DMS 273 (cell line): ENCODE results near the gene LTBP1.

Source experiments
- DNase-seq: peaks from one replicate; lab custom pipeline; 2025; ENCODE audit not compliant: unreplicated experiment; lab: John Stamatoyannopoulos, UW

The LTBP1 gene

GRCh38 chr2:33002863-33003262 lies 56.1 kb downstream of the LTBP1 start:
- DNase-seq, result no peak

DNA sequence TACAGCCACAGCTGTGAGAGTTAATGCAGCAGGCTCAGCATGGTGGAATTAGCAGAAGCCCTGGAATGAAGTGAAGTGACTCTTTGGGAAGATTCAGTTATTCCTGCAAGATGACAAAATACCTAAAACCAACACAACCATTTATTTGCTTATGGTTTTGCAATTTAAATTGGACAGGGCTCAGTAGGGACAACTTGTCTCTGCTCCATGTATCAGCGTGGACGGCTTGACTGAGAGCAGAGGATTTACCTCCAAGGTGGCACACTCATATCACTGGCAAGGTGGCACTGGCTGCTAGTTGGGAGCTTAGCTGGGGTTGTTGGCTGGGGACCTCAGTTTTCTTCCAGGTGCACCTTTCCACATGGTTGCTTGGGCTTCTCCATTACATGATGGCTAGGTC lies 58.3 kb downstream of the LTBP1 start:
- DNase-seq, result no peak

- no peak for DNase-seq
Measured at GRCh38 chr2:33008716-33009115, 62.0 kb downstream of the LTBP1 start.

GRCh38 chr2:33009249-33009648 lies 62.5 kb downstream of the LTBP1 start:
- no peak for DNase-seq

- no peak for DNase-seq
Measured at GRCh38 chr2:33011373-33011772, 64.6 kb downstream of the LTBP1 start.

DNA sequence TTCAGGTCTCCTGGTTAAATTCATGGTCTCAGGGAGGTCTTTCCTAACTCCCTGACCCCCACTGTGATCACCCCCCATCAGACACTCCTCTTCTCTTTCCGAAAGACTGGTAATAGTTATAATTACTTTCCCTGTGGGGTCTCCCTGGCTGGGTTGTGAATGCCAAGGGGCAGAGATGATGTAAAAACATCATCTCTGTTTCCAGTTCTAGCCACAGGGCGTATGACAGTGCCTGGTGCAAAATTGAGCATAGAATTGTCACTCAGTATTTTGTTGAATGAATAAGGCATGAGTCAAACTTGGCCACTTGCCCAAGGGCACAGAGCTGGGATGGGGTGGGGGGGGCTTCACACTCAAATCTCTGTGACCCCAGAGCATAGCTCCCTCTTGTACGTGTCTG lies 65.2 kb downstream of the LTBP1 start:
- no peak for DNase-seq

GRCh38 chr2:33013684-33014110 lies 66.9 kb downstream of the LTBP1 start:
- DNase-seq, result no peak

GRCh38 chr2:33014268-33014667 lies 67.5 kb downstream of the LTBP1 start:
- DNase-seq, result peak; percentile 31

- DNase-seq, result no peak
Measured at GRCh38 chr2:33015421-33016142, 68.8 kb downstream of the LTBP1 start.

DNA sequence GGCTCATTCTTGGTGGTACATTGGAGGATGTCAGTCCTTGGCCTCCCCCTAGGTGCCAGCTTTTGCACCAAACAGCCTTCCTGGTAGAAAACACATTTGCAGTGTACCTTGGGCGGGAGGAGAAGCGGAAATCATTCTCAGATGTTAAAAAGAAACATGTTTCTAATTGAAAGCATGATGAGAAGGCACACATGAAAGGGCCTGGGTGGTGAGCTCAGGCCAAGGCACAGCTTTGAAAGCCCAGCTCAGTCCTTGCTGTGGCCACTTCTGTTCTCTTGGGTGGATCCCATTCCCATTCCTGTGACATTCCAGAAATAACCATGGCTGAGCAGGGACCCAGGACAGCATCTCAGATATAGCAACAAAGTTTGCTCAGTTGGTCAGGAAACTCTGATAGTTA lies 71.5 kb downstream of the LTBP1 start:
- DNase-seq, result no peak

DNA sequence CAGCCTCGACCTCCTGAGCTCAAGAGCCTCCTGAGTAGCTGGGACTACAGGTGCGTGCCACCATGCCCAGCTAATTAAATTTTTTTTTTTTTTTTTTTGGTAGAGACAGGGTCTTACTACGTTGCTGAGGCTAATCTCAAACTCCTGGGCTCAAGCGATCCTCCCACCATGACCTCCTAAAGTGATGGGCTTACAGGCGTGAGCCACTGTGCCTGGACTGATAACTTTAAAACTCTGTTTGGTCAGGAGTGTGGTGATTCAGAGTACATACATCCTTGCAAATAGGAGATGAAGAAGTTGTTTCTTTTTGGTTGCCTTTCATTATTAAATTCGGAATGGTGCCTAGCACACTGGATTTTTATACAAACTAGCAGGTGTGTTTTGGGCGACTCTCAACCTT lies 73.0 kb downstream of the LTBP1 start:
- DNase-seq, result no peak

DNA sequence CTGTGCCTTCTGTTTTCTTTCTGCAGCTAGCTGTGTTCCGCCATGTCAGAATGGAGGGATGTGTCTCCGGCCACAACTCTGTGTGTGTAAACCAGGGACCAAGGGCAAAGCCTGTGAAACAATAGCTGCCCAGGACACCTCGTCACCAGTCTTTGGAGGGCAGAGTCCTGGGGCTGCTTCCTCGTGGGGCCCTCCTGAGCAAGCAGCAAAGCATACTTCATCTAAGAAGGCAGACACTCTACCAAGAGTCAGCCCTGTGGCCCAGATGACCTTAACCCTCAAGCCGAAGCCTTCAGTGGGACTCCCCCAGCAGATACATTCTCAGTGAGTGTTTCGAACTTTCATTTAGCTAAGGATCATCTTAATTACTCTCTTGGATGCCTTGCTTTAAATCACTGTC lies 74.1 kb downstream of the LTBP1 start:
- DNase-seq, result no peak

DNA sequence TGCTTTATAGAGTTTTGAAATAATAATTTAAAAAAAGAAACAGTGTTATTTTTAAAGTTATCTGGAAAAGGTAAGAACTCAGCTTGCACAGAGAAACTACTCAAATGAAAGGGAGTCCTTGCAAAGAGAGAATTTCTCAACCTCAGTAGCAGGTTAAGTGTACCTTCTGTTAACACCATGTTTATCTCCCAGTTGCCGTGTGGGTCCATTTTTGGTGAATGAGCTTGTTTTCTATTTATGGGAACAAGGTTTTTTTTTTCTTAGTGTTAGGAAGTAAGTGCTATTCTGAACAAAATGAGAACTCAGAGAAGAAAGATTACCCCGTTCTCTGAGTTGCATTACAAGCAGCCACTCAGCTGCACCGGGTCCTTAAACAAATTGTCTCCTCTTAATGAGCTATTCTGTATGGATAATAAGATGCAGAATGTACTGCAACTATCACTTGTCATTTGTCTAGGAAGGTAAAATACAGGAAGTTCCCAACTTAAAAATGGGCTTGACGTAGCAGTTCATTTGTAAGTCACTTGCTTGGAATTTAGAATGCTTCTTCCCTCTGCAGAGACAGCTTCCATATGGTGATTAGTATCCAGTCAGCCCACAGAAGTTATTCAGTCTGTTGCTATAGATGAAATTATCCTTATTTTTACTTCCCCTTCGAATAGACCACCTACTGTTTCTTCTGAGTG lies 74.9 kb downstream of the LTBP1 start:
- no peak for DNase-seq

- no peak for DNase-seq
Measured at GRCh38 chr2:33022395-33022985, 75.7 kb downstream of the LTBP1 start.

- DNase-seq, result no peak
Measured at GRCh38 chr2:33022989-33023727, 76.4 kb downstream of the LTBP1 start.

- DNase-seq, result no peak
Measured at GRCh38 chr2:33023728-33024500, 77.2 kb downstream of the LTBP1 start.

DNA sequence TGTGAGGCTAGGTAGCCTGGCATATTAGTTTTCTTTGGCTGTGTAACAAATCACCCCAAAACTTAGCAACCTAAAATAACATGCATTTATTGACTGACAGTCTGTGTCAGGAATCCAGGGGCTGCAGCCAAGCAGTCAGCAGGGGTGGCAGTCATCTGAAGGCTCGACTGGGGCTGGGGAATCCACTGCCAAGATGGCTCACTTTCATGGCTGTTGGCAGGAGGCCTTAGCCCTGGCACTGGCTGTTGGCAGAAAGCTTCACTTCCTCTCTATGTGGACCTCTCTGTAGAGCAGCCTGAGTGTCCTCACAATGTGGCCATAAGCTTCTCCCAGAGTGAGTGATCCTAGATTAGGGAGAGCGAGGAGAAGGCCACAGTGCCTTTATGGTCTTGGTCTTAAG lies 78.0 kb downstream of the LTBP1 start:
- DNase-seq, result no peak

DNA sequence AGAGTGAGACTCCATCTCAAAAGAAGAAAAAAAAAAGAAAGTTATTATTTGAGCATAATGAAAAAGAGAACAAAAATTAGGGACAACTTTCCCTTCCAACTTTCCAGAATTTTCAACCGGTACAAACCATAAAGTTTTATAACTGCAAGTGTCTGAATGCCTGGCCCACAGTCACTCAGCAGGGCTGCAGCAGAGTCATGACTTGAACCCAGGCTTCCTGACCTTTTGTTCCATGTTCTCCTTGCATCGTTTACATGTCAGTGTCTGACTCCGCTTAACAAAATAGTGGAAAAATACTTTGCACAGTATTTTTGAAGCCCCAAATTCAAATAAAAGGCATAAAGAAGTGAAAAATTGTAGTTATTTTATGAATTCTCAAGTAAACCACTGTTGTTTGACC lies 82.7 kb downstream of the LTBP1 start:
- no peak for DNase-seq

GRCh38 chr2:33029926-33030325 lies 83.2 kb downstream of the LTBP1 start:
- DNase-seq, result no peak

GRCh38 chr2:33030326-33030725 lies 83.6 kb downstream of the LTBP1 start:
- no peak for DNase-seq

- no peak for DNase-seq
Measured at GRCh38 chr2:33032245-33032644, 85.5 kb downstream of the LTBP1 start.
